HG03095 (cell line): ENCODE results near the gene GCNT2.
"Not testable (repeated sequence)": the region's sequence is repeated elsewhere in the genome, so short reads cannot be mapped to it uniquely, and the experiment has no call there.

ENCODE experiments used
- ATAC-seq: cut with Tn5 transposase; IDR thresholded peaks from one replicate; pipeline ENCODE4 v1.9.1; 2021; ENCODE audit warnings: moderate library complexity; ENCODE audit not compliant: unreplicated experiment

The GCNT2 gene

DNA sequence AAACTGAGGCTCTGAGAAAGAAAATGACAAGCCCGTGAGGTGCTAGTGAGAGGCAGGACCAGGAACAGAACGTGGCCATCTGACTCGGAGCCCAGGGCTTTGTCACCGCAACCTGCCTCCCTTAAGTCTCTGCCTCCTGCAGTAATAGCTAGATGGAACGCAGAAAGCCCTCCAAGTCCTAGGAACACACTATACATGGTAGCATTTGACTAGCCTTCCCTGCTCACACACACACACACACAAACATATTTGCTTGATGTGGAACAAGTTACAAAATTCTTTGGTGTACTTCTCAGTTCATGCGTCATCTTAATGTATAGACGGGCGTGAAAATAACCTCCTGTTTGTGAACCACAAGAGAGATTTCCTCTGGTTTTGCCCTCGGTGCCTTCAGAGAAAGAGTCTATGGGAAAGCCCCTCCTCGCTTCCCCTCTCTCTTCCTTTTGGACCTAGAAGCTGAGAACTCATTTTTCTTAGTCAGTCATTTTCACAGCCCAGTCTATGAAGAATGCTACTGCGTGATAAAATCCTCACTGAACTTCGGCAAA, 134.4 kb downstream of the GCNT2 start:
- no peak for ATAC-seq

DNA sequence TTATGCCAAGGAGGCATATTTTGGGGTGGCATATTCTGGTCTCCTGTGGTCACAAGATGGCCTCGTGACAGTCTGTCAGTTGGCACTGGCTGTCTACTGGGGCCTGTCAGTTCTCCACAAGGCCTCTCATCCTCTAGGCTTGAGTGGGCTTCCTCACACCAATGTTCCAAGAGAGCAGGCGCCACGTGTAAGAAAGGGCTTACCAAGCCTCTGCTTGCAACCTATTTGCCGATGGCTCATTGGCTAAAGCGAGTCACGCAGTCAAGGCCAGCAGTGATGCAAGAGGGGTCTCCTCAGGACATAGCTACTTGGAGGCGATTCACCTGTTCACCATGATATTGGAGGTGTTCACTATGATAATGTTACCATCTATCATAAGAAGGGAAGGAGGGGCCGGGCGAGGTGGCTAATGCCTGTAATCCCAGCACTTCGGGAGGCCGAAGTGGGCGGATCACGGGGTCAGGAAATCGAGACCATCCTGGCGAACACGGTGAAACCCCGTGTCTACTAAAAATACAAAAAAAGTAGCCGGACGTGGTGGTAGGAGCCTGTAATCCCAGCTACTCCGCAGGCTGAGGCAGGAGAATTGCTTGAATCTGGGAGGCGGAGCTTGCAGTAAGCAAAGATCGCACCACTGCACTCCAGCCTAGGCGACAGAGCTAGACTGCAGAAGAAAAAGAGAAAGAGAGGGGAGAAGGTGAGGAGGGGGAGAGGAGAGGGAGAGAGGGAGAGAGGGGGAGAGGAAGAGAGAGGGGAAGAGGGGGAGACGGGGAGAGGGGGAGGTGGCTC, 138.0 kb downstream of the GCNT2 start:
- no peak for ATAC-seq

DNA sequence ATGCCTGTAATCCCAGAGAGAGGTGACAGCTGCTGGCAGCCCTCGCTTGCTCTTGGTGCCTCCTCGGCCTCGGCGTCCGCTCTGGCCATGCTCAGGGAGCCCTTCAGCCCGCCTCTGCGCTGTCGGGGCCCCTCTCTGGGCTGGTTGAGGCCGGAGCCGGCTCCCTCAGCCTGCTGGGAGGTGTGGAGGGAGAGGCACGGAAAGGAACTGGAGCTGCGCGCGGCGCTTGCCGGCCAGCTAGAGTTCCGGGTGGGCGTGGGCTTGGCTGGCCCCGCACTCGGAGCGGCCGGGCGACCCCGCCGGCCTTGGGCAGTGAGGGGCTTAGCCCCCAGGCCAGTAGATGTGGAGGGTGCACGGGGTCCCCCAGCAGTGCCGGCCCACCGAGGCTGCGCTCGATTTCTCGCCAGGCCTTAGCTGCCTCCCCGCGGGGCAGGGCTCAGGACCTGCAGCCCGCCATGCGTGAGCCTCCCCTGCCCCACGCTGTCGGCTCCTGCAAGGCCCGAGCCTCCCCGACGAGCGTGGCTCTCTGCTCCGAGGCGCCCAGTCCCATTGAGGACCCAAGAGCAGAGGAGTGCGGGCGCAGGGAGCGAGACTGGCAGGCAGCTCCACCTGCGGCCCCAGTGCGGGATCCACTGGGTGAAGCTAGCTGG, 138.7 kb downstream of the GCNT2 start:
- ATAC-seq: no peak

DNA sequence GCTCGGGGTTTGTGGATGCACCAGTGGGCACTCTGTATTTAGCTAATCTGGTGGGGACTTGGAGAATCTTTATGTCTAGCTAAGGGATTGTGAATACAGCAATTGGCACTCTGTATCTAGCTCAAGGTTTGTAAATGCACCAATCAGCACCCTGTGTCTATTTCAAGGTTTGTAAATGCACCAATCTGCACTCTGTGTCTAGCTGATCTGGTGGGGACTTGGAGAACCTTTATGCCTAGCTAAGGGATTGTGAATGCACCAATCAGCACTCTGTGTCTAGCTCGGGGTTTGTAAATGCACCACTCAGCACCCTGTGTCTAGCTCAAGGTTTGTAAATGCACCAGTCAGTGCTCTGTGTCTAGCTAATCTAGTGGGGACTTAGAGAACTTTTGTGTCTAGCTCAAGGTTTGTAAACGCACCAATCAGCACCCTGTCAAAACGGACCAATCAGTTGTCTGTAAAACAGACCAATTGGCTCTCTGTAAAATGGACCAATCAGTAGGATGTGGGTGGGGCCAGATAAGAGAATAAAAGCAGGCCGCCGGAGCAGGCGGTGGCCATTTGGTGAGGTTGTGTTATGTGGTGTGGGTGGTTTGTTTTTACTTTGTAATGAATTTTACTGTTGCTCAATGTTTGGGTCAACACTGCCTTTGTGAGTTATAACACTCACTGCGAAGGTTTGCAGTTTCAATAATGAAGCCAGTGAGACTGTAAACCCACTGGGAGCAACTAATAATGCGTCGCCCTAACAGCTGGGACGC, 139.5 kb downstream of the GCNT2 start:
- ATAC-seq: not testable (repeated sequence)

DNA sequence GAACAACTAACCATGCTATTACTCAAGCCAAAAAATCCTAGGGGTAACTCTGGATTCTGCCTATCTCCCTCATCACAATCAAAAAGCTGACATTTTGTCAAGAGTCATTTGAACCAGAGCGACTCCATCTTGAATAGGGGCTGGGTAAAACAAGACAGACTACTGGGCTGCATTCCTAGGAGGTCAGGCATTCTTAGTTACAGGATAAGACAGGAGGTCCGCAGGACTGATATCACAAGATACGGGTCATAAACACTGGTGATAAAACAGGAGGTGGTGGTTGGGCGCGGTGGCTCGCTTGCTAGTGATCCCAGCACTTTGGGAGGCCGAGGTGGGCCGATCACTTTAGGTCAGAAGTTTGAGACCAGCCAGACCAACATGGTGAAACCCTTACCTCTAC, 141.1 kb downstream of the GCNT2 start:
- ATAC-seq: no peak

DNA sequence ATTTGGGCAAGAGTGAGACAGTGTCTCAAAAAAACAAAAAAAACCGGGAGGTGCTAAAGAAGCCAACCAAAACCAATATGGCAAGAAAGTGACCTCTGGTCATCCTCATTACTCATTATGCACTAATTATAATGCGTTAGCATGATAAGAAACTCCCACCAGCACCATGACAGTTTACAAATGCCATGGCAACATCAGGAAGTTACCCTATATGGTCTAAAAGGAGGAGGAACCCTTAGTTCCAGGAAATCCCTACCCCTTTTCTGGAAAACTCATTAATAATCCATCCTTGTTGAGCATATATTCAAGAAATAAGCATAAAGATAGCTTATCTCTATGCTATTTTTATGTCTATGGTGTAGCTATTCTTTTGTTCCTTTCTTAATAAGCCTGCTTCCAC, 141.6 kb downstream of the GCNT2 start:
- no peak for ATAC-seq

DNA sequence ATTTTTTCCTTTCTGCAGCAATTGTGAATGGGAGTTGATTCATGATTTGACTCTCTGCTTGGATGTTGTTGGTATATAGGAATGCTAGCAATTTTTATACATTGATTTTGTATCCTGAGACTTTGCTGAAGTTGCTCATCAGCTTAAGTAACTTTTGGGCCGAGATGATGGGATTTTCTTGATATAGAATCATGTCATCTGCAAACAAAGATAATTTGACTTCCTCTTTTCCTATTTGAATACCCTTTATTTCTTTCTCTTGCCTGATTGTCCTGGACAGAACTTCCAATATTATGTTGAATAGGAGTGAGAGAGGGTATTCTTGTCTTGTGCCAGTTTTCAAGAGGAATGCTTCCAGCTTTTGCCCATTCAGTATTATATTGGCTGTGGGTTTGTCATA, 144.4 kb downstream of the GCNT2 start:
- not testable (repeated sequence) for ATAC-seq

DNA sequence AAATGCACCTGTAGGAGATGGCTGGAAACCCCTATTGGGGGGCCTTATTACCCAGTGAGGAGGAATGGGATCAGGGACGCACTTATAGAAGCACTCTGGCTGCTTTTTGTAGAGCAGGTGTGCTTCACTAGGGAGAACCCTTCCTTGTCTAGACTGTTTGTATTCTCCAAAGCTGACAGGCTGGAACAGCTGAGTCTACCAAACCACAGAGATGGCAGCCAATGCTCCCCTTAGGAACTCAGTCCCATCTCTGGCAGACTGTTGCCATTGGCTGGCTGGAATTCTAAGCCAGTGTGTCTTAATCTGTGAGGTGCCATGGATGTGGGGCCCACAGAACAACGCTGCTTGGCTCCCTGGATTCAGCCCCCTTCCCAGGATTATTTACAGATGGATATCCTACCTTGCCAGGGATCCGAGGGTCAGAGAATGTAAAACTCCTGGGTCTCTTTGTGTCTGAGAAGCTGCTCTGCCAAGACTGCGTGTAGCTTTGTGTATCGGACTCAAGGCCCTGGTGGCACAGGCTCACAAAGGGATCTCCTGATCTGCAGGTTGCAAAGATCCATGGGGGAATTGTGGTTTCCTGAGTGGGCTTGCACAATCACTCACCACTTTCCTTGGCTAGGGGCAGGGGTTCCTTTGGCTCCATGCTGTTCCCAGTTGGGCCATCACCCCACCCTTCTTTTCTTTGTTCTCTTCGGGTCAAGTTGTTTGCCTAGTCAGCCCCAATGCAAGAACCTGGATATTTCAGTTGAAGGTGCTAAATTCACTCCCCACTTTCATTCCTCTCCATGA, 147.2 kb downstream of the GCNT2 start:
- no peak for ATAC-seq

DNA sequence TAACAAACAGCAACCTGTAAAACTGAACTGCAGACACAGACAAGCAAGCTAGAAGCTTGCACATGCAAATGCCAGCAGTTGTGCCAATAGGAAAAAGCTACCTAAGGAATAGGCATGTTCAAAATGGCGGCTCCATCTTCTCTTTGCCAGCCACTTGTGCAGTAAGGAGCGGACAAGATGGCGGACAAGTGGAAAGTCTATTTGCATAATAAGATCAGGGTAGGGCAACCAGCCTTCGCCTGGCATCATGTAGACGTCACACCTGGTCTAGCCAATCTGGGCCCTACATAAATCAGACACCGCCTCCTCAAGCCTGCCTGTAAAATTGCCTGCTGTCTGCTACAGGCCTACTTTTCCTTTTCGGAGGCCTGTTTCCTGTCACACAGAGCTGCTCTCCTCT, 155.3 kb downstream of the GCNT2 start:
- no peak for ATAC-seq

DNA sequence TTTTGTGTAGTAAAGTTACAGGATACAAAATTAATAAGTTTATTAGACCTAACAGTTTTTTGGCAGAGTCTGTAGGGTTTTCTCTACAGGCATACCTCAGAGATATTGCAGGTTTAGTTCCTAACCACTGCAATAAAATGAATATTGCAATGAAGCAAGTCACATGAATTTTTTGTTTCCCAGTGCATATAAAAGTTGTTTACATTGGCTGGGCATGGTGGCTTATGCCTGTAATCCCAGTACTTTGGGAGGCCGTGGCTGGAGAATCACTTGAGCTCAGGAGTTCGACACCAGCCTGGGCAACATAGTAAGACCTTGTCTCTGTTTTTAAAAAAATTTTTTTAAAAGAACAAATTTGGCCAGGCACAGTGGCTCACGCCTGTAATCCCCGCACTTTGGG, 157.3 kb downstream of the GCNT2 start:
- ATAC-seq: no peak
